ENCODE data around the gene RIC8B. TPM values are rescaled to one million over a fixed set of nuclear protein-coding genes. Genes with fewer than 3 reads are reported as not detected.

Gene RIC8B
- total RNA-seq, 6 experiments from 2014 or later: 8.0 to 12.0 (median 10.2) TPM

DNA sequence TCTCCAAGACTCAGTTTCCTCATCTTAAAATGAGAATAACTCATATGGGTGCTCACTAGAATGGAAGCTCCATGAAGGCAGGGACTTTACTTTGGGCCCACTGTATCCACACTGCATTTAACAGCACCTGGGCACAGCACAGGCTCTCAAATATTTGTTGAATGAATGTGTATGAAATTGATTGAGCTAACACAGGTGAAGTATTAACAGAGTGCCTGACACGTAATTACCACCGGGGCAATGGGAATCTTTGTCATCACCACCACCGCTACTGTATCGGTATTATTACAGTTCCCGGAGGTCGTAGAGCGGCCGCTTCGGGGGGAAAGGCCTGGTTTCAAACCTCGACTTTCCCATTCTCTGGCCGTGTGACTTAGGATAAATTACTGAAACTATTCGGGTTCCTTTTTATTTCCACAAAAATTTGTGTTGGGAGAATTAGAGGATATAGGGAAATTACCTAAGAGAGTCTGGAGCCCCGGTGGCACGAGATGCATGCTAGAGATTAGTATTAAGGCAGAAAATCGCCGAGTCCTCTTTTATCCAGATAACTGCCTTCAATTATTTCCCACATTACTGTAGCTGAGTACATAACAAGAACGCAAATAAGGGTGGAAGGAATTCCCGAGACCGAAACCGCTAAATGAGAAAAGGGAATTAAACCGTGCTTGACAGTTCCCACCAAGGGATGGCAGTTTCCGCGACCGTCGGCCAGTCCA lies 1.0 kb upstream of the RIC8B start:
- H3K27ac Mint-ChIP-seq: peak overlapping the region; percentile 100
- H3K36me3 Mint-ChIP-seq (ENCODE audit: low read depth): no peaks in the 10 kb centered on the region
- no peak for DNase-seq
- H3K4me3 Mint-ChIP-seq: peak overlapping the region; percentile 97
- H3K9me3 Mint-ChIP-seq: no peaks in the 10 kb centered on the region
- H3K4me1 Mint-ChIP-seq (ENCODE audit: low read depth): peaks cover 16% of the 10 kb centered on the region
- peaks cover 14% of the 10 kb centered on the region for H3K27me3 Mint-ChIP-seq (ENCODE audit: insufficient read depth)
- TF ChIP-seq, protein P1, sequence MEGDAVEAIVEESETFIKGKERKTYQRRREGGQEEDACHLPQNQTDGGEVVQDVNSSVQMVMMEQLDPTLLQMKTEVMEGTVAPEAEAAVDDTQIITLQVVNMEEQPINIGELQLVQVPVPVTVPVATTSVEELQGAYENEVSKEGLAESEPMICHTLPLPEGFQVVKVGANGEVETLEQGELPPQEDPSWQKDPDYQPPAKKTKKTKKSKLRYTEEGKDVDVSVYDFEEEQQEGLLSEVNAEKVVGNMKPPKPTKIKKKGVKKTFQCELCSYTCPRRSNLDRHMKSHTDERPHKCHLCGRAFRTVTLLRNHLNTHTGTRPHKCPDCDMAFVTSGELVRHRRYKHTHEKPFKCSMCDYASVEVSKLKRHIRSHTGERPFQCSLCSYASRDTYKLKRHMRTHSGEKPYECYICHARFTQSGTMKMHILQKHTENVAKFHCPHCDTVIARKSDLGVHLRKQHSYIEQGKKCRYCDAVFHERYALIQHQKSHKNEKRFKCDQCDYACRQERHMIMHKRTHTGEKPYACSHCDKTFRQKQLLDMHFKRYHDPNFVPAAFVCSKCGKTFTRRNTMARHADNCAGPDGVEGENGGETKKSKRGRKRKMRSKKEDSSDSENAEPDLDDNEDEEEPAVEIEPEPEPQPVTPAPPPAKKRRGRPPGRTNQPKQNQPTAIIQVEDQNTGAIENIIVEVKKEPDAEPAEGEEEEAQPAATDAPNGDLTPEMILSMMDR (IDR thresholded peaks at IDR 0.05): no peak

DNA sequence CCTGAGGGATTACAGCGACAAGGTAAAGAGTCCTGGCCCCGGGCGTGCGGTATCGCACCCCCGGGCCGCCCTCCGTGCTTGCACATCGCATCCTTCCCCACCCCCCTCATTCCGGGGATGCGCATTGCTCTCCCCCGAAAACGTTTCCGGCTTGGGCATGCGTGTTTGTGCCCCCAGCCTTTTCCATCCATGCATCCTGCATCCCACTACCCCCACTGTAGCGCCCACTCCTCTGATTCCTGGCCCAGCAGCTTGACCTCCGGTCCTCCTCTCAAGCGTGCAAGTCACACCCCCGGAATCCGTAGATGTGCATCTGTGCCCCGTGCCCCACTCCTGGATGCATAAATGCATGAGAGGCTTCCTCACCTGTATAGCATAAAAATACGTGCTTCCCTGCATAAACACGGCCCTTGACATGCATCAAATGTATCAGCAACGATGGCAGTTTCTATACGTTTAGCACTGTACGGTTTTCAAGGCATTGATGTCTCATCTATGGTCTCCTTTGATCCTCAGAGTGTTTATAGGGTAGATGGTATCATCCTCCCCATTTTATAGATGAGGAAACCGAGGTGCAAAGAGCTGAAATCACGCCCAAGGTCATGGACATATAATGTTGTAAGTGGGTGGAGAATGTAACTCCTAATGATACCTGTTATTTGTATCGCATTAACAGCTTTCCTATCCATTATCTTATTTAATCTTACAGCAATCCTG lies 484 bp downstream of the RIC8B start:
- TF ChIP-seq, protein P1 (IDR thresholded peaks at IDR 0.05): no peak
- Mint-ChIP-seq H3K27ac (peak overlapping the region; percentile 100), H3K4me1 (ENCODE audit: low read depth) (peaks cover 23% of the 10 kb centered on the region), H3K9me3 (no peaks in the 10 kb centered on the region), H3K4me3 (peak overlapping the region; percentile 97), H3K27me3 (ENCODE audit: insufficient read depth) (peaks cover 2% of the 10 kb centered on the region; the same call in 1 of the 2 replicates), H3K36me3 (ENCODE audit: low read depth) (no peaks in the 10 kb centered on the region)
- DNase-seq: no peak

DNA sequence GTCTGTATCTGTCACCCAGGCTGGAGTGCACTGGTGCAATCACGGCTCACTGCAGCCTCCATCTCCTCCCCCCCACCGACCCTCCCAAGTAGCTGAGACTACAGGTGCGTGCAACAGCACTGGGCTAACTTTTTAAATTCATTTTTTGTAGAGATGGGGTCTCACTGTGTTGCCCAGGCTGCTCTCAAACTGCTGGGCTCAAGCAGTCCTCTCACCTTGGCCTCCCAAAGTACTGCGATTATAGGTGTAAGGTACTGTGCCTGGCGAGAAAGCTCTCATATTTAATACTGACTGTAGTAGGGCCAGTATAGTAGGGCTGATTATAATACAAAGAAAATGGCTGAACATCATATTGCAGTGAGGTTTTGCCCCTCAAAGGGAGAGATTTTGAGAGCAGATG lies 2.4 kb downstream of the RIC8B start:
- Mint-ChIP-seq H3K9me3 (no peaks in the 10 kb centered on the region), H3K27ac (no peak overlapping the region), H3K4me1 (ENCODE audit: low read depth) (peaks cover 30% of the 10 kb centered on the region), H3K4me3 (no peak overlapping the region), H3K36me3 (ENCODE audit: low read depth) (no peaks in the 10 kb centered on the region), H3K27me3 (ENCODE audit: insufficient read depth) (peaks cover 2% of the 10 kb centered on the region; the same call in 1 of the 2 replicates)
- TF ChIP-seq, protein P1 (IDR thresholded peaks at IDR 0.05): no peak
- DNase-seq: no peak

DNA sequence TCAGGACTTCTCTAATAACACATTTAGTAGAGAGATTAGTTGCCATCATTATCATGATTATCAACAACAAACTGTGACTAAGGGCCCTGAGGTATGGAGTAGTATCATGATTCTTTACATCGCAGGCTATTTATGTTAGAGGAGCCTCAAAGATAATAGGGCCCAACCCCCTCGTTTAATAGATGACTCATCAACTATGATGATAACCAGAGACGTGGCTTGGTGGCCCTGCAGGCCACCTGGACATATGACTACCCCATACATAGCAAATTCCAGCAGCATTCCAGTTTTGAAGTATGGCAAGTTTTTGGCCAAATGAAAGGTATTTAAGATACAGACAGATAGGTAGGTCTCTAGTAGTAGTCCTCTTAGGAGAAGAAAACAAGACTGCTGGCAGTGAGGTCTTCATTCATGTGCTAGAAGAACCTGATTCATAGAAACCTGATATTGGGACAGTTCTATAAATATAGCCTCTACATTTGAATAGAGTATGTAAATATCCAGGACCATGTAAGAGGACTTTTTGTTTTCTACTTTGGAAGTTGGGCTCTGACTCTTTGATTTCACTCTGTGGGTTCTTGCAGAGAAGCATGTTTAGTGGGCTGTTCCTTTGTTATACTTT lies 5.6 kb downstream of the RIC8B start:
- Mint-ChIP-seq H3K36me3 (ENCODE audit: low read depth) (no peaks in the 10 kb centered on the region), H3K4me1 (ENCODE audit: low read depth) (peaks cover 49% of the 10 kb centered on the region), H3K27me3 (ENCODE audit: insufficient read depth) (no peaks in the 10 kb centered on the region), H3K9me3 (no peaks in the 10 kb centered on the region), H3K4me3 (peak overlapping the region; percentile 48; the same call in 1 of the 2 replicates), H3K27ac (peak overlapping the region; percentile 83)
- TF ChIP-seq, protein P1 (IDR thresholded peaks at IDR 0.05): no peak
- DNase-seq: peak; percentile 69

DNA sequence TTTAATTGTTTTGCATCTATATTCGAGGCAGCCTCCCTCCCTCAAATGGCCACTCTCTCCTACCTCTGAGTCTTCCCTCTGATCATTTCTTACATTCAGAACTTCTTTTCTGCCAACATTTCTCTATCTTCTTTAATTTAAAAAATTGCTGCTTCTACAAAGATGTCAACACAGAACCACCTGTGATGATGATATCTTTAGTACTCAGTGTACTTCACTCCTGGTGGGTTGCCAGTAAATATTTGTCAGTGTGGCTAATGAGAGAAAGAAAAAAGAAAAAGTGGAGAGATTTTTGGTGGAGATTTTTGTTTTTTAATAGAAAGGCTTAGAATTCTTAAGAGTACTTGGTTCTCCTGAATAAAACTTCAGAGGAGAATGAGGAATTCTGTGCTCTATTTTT lies 8.1 kb downstream of the RIC8B start:
- TF ChIP-seq, protein P1 (IDR thresholded peaks at IDR 0.05): no peak
- no peak for DNase-seq
- no peak overlapping the region; the same call in 1 of the 2 replicates for H3K4me3 Mint-ChIP-seq
- no peaks in the 10 kb centered on the region for H3K9me3 Mint-ChIP-seq
- H3K27me3 Mint-ChIP-seq (ENCODE audit: insufficient read depth): no peaks in the 10 kb centered on the region
- peak overlapping the region; percentile 17 for H3K27ac Mint-ChIP-seq
- H3K36me3 Mint-ChIP-seq (ENCODE audit: low read depth): peaks cover 5% of the 10 kb centered on the region
- H3K4me1 Mint-ChIP-seq (ENCODE audit: low read depth): peaks cover 35% of the 10 kb centered on the region

All from HFFc6 (cell line).